Measurements from ENCODE around the gene HDAC7. TPM values are rescaled to one million over a fixed set of nuclear protein-coding genes. Genes with fewer than 3 reads are reported as not detected.

The HDAC7 gene
- total and polyA plus RNA-seq, 2 experiments from 2014 or later, result 19.0 to 41.2 TPM

- no peak for TF ChIP-seq EZH2phosphoT487 (IDR thresholded peaks at IDR 0.05; ENCODE audit: low read depth, severe bottlenecking, unreplicated experiment)
- no peak for TF ChIP-seq CTCF (IDR thresholded peaks at IDR 0.05; ENCODE audit: poor library complexity)
- TF ChIP-seq EZH2 (IDR thresholded peaks at IDR 0.05; ENCODE audit: borderline replicate concordance), result no peak
- Histone ChIP-seq H3K27me3 (no peaks in the 10 kb centered on the region), H3K4me2 (peak overlapping the region; percentile 95), H3K4me3 (peak overlapping the region; percentile 51), H3K9me2 (replicated peaks; ENCODE audit: insufficient read depth) (no peaks in the 10 kb centered on the region), H3K27ac (peak overlapping the region; percentile 98), H3K4me1 (ENCODE audit: insufficient read depth) (peaks cover 58% of the 10 kb centered on the region), H3K36me3 (replicated peaks; ENCODE audit: insufficient read depth, low read depth) (no peaks in the 10 kb centered on the region), H2AFZ (peak overlapping the region; percentile 37), H3K9me3 (ENCODE audit: low read depth) (no peaks in the 10 kb centered on the region), H3K79me2 (peaks cover 76% of the 10 kb centered on the region), H4K20me1 (ENCODE audit: insufficient read depth, poor library complexity, severe bottlenecking) (peaks cover 2% of the 10 kb centered on the region)
- DNase-seq (ENCODE audit: low spot score), result peak; percentile 63
- WGBS (ENCODE audit: low lambda C conversion rate, missing lambda C conversion rate), result 29% methylated on average over 16 of the region's 23 CpGs
Observed at GRCh38 chr12:47818467-47819137, 1.1 kb downstream of the HDAC7 start.

GRCh38 chr12:47818007-47818376, 1.7 kb downstream of the HDAC7 start:
- no peak overlapping the region for H2AFZ ChIP-seq
- no peaks in the 10 kb centered on the region for H3K27me3 ChIP-seq
- H3K27ac ChIP-seq, result peak overlapping the region; percentile 98
- peaks cover 59% of the 10 kb centered on the region for H3K4me1 ChIP-seq (ENCODE audit: insufficient read depth)
- no peaks in the 10 kb centered on the region for H3K9me3 ChIP-seq (ENCODE audit: low read depth)
- peaks cover 2% of the 10 kb centered on the region for H4K20me1 ChIP-seq (ENCODE audit: insufficient read depth, poor library complexity, severe bottlenecking)
- H3K79me2 ChIP-seq, result peaks cover 78% of the 10 kb centered on the region
- peak overlapping the region; percentile 95 for H3K4me2 ChIP-seq
- TF ChIP-seq EZH2 (IDR thresholded peaks at IDR 0.05; ENCODE audit: borderline replicate concordance) (no peak), CTCF (IDR thresholded peaks at IDR 0.05; ENCODE audit: poor library complexity) (no peak), EZH2phosphoT487 (IDR thresholded peaks at IDR 0.05; ENCODE audit: low read depth, severe bottlenecking, unreplicated experiment) (no peak)
- 88% methylated on average over 3 of the region's 3 CpGs for WGBS (ENCODE audit: low lambda C conversion rate, missing lambda C conversion rate)
- no peaks in the 10 kb centered on the region for H3K9me2 ChIP-seq (replicated peaks; ENCODE audit: insufficient read depth)
- H3K4me3 ChIP-seq, result no peak overlapping the region
- DNase-seq (ENCODE audit: low spot score), result no peak
- H3K36me3 ChIP-seq (replicated peaks; ENCODE audit: insufficient read depth, low read depth), result no peaks in the 10 kb centered on the region

- H2AFZ ChIP-seq, result no peak overlapping the region
- no peaks in the 10 kb centered on the region for H3K9me2 ChIP-seq (replicated peaks; ENCODE audit: insufficient read depth)
- peaks cover 79% of the 10 kb centered on the region for H3K79me2 ChIP-seq
- DNase-seq (ENCODE audit: low spot score), result peak; percentile 50
- TF ChIP-seq CTCF (IDR thresholded peaks at IDR 0.05; ENCODE audit: poor library complexity) (peak; percentile 30), EZH2phosphoT487 (IDR thresholded peaks at IDR 0.05; ENCODE audit: low read depth, severe bottlenecking, unreplicated experiment) (no peak)
- no peak overlapping the region for H3K4me3 ChIP-seq
- 54% methylated on average over 7 of the region's 7 CpGs for WGBS (ENCODE audit: low lambda C conversion rate, missing lambda C conversion rate)
- H3K9me3 ChIP-seq (ENCODE audit: low read depth), result no peaks in the 10 kb centered on the region
- H3K36me3 ChIP-seq (replicated peaks; ENCODE audit: insufficient read depth, low read depth), result no peaks in the 10 kb centered on the region
- H3K27ac ChIP-seq, result peak overlapping the region; percentile 98
- H4K20me1 ChIP-seq (ENCODE audit: insufficient read depth, poor library complexity, severe bottlenecking), result peaks cover 2% of the 10 kb centered on the region
- no peaks in the 10 kb centered on the region for H3K27me3 ChIP-seq
- H3K4me2 ChIP-seq, result peak overlapping the region; percentile 95
- peaks cover 57% of the 10 kb centered on the region for H3K4me1 ChIP-seq (ENCODE audit: insufficient read depth)
Observed at GRCh38 chr12:47817272-47818006, 2.3 kb downstream of the HDAC7 start.

Measured in hepatocyte (in vitro differentiated cells).